Left lung (tissue), 10 donors: ENCODE data around the gene TMEM255B. TPM values are rescaled to one million over a fixed set of nuclear protein-coding genes. Genes with fewer than 3 reads are reported as not detected.
A peak's percentile ranks its signal among the peaks of the same experiment; 100 is the strongest.

Experiments
- ATAC-seq: fragments of 200-7000 bp; cut with Tn5 transposase; one replicate; pipeline ENCODE4 v1.9.1; 2020; ENCODE audit warnings: moderate library complexity
- DNase-seq, 4 donors: peaks; one replicate each; pipeline ENCODE4 v3.0.0-alpha.2; 2013 to 2020
- H3K27ac ChIP-seq, 2 donors: fragments of 200-600 bp; sonication (generic) in 1 of 2; one replicate each; pipeline versions ENCODE4 v1.5.0 to v1.8.0; 2020 to 2021
- H3K27me3 ChIP-seq, 2 donors: fragments of 200-600 bp; sonication (generic) in 1 of 2; one replicate each; pipeline versions ENCODE4 v1.5.0 to v1.8.0; 2020 to 2021
- H3K36me3 ChIP-seq, 2 donors: fragments of 200-600 bp; sonication (generic) in 1 of 2; one replicate each; pipeline versions ENCODE4 v1.5.0 to v1.8.0; 2020 to 2021
- H3K4me1 ChIP-seq, 2 donors: fragments of 200-600 bp; one replicate each; pipeline ENCODE4 v1.8.0; 2021
- H3K4me3 ChIP-seq, 2 donors: fragments of 200-600 bp; sonication (generic) in 1 of 2; one replicate each; pipeline versions ENCODE4 v1.5.0 to v1.8.0; 2020 to 2021; ENCODE audit warnings: mild to moderate bottlenecking in 1 of 2
- H3K9me3 ChIP-seq, 2 donors: fragments of 200-600 bp; sonication (generic) in 1 of 2; one replicate each; pipeline versions ENCODE4 v1.5.0 to v1.8.0; 2020 to 2021
- intact Hi-C, 2 donors: fragments of 100-400 bp; cut with DNase I; formaldehyde crosslinking; loops; one replicate each; pipeline versions ENCODE4 v1.11.2 to v1.14.2; 2022
- polyA plus RNA-seq, 6 donors: library from polyadenylated mRNA; unstranded; fragments of 120-200 nt; gene quantifications; one replicate each; pipeline ENCODE4 v1.2.1, GENCODE V29; 2013; ENCODE audit not compliant: insufficient read length in 6 of 6
- total RNA-seq, 2 donors: library from RNA; stranded (reverse); fragmentation: NEBNext Ultra II Directional; extraction: Animal tissue kit (Norgen Biotek cat#: 25700); gene quantifications; one replicate each; pipeline ENCODE4 v1.2.1, GENCODE V29; 2021
- TF ChIP-seq, protein P1 (sequence below), 2 donors: fragments of 200-600 bp; sonication (generic) in 1 of 2; IDR thresholded peaks; one replicate each; pipeline versions ENCODE4 v1.5.0 to v1.8.0; 2021; ENCODE audit warnings: antibody characterized with exemption in 2 of 2
- donor health status: DM: no; HTN: yes; CAD: no.
- donor health status: DM: no; HTN: no; CAD: no.

Gene TMEM255B
- total and polyA plus RNA-seq, 8 donors, result 10.4 to 30.7 (median 15.7) TPM

- no peak for ATAC-seq
- no peaks in the 10 kb centered on the region for H3K9me3 ChIP-seq
Observed at GRCh38 chr13:113846636-113847318, 87.8 kb downstream of the TMEM255B start.

GRCh38 chr13:113848020-113848419 is 89.0 kb downstream of the TMEM255B start:
- Histone ChIP-seq H3K4me1 (peaks cover under 1 to 18% of the 10 kb centered on the region in 2 donors), H3K36me3 (peaks cover 0 to 25% of the 10 kb centered on the region in 2 donors), H3K27ac (no peak overlapping the region), H3K27me3 (no peaks in the 10 kb centered on the region), H3K4me3 (no peak overlapping the region), H3K9me3 (no peaks in the 10 kb centered on the region)
- intact Hi-C loops, result no loop called here
- no peak for ATAC-seq
- DNase-seq, result peak in 1 of 4 donors; percentile 63
- TF ChIP-seq, protein P1, sequence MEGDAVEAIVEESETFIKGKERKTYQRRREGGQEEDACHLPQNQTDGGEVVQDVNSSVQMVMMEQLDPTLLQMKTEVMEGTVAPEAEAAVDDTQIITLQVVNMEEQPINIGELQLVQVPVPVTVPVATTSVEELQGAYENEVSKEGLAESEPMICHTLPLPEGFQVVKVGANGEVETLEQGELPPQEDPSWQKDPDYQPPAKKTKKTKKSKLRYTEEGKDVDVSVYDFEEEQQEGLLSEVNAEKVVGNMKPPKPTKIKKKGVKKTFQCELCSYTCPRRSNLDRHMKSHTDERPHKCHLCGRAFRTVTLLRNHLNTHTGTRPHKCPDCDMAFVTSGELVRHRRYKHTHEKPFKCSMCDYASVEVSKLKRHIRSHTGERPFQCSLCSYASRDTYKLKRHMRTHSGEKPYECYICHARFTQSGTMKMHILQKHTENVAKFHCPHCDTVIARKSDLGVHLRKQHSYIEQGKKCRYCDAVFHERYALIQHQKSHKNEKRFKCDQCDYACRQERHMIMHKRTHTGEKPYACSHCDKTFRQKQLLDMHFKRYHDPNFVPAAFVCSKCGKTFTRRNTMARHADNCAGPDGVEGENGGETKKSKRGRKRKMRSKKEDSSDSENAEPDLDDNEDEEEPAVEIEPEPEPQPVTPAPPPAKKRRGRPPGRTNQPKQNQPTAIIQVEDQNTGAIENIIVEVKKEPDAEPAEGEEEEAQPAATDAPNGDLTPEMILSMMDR (IDR thresholded peaks at IDR 0.05), result no peak

More at GRCh38 chr13:113846636-113847318, 87.8 kb downstream of the TMEM255B start:
- peak in 1 of 4 donors; percentile 59 for DNase-seq
- Histone ChIP-seq H3K27ac (no peak overlapping the region), H3K36me3 (peaks cover 0 to 25% of the 10 kb centered on the region in 2 donors), H3K4me3 (no peak overlapping the region), H3K27me3 (no peaks in the 10 kb centered on the region), H3K4me1 (peaks cover 0 to 15% of the 10 kb centered on the region in 2 donors)
- TF ChIP-seq, protein P1 (IDR thresholded peaks at IDR 0.05), result no peak
- intact Hi-C loops, result no loop called here

DNA sequence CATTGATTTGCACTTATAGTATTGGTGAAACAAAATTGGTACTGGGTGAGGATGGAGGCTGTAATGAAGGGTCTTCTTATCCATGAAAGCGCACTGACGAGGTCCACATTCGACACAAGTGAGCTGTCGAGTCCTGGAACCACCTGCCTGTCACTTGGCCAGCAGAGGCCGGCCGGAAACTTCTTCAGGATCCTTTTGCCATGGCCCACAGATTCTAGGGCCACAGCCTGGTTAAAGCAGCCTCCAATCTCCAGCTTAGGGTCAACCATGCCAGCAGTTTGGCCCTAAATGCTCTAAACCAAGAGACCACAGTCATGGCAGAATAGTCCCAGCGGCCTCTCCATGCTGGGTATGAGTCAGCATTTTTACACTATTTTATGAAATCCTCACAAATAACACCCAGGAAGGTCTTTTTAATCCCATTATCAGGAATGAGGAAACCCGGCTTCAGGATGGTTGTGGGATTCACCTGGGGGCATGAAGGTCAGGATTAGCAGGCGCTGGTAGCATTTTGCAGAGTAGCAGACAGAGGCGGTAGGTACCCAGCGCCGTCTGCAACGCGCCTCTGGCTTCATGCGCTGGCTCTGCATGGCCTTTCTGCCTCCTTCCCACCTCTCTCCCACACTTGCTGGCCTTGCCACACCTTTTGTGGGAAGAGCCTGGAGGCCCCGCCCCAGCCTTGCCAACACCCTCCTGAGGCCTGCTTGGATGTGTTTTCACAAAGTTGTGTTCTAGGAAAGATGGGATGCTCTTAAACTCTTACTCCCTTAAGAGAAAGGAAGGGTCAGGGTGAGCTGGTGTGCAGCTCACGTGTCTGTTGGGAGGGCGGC is 89.6 kb downstream of the TMEM255B start:
- Histone ChIP-seq H3K27ac (no peak overlapping the region), H3K9me3 (no peaks in the 10 kb centered on the region), H3K4me1 (peaks cover 3 to 21% of the 10 kb centered on the region in 2 donors), H3K27me3 (no peaks in the 10 kb centered on the region), H3K4me3 (no peak overlapping the region), H3K36me3 (peaks cover 0 to 25% of the 10 kb centered on the region in 2 donors)
- ATAC-seq, result peak; percentile 24
- peak in 1 of 4 donors; percentile 63 for DNase-seq
- TF ChIP-seq, protein P1 (IDR thresholded peaks at IDR 0.05), result no peak
- intact Hi-C loops, result no loop called here

GRCh38 chr13:113849546-113849945 is 90.5 kb downstream of the TMEM255B start:
- Histone ChIP-seq H3K9me3 (no peaks in the 10 kb centered on the region), H3K27ac (no peak overlapping the region), H3K27me3 (no peaks in the 10 kb centered on the region), H3K36me3 (peaks cover 0 to 21% of the 10 kb centered on the region in 2 donors), H3K4me1 (peaks cover 12 to 26% of the 10 kb centered on the region in 2 donors), H3K4me3 (no peak overlapping the region)
- ATAC-seq (no peak), DNase-seq (no peak)
- TF ChIP-seq, protein P1 (IDR thresholded peaks at IDR 0.05), result no peak
- intact Hi-C loops, result no loop called here
